VCaP (cell line): ENCODE results near the gene TPRN.

Experiments
- H3K27ac ChIP-seq: fragments of 450-650 bp; 2 replicates; pipeline ENCODE4 v1.5.1; 2017
- TF ChIP-seq, protein P1 (sequence below): fragments of 450-650 bp; conservative IDR thresholded peaks from 2 replicates; pipeline ENCODE4 v1.5.1; 2017; ENCODE audit warnings: mild to moderate bottlenecking, moderate library complexity

The TPRN gene

DNA sequence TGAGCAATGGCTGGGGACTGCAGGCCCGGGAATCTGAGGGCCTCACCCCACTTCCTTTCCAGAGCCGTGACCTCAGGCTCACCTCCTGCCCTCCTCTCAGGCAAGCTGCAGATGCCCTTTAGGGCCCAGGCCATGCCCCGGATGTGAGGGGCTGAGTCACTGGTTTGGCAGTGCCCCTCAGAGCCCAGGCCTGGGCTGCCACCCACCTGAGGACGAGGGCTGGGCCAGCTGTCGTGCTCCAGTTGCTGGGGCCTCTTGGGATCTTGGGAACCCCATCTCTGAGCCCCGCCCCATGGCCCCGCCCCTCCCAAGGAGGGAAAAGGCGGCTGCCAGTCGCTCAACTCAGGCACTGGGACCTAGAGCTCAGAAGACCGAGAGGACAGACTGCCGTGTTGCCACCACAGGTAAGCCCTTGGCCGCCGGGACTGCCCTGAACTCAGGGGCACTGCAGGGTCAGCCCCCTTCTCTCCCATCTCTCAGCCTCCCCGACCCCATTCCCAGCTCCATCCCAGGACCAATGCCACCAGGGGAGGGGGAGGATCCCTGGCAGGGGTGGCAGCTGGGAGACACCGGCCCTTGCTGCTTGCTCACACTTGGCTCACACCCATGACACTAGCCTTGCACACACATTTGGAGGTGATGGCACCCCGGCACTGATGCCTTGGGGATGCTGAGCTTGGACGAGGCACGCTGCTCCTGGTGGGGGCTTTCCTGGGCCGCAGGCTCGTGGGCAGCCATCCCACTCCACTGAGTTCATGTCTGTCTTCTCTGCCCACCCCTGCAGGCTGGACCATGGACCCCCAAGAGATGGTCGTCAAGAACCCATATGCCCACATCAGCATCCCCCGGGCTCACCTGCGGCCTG lies 24.5 kb upstream of the TPRN start, which contains the start of gene CYSRT1:
TSS of gene CYSRT1 (plus strand) at position 345 of the 865 bp plus-strand sequence. CDS start at position 793, 448 bp downstream.
- H3K27ac ChIP-seq = peak within 1 kb of the TSS; percentile 97
- TF ChIP-seq, protein P1, sequence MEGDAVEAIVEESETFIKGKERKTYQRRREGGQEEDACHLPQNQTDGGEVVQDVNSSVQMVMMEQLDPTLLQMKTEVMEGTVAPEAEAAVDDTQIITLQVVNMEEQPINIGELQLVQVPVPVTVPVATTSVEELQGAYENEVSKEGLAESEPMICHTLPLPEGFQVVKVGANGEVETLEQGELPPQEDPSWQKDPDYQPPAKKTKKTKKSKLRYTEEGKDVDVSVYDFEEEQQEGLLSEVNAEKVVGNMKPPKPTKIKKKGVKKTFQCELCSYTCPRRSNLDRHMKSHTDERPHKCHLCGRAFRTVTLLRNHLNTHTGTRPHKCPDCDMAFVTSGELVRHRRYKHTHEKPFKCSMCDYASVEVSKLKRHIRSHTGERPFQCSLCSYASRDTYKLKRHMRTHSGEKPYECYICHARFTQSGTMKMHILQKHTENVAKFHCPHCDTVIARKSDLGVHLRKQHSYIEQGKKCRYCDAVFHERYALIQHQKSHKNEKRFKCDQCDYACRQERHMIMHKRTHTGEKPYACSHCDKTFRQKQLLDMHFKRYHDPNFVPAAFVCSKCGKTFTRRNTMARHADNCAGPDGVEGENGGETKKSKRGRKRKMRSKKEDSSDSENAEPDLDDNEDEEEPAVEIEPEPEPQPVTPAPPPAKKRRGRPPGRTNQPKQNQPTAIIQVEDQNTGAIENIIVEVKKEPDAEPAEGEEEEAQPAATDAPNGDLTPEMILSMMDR = no peak

DNA sequence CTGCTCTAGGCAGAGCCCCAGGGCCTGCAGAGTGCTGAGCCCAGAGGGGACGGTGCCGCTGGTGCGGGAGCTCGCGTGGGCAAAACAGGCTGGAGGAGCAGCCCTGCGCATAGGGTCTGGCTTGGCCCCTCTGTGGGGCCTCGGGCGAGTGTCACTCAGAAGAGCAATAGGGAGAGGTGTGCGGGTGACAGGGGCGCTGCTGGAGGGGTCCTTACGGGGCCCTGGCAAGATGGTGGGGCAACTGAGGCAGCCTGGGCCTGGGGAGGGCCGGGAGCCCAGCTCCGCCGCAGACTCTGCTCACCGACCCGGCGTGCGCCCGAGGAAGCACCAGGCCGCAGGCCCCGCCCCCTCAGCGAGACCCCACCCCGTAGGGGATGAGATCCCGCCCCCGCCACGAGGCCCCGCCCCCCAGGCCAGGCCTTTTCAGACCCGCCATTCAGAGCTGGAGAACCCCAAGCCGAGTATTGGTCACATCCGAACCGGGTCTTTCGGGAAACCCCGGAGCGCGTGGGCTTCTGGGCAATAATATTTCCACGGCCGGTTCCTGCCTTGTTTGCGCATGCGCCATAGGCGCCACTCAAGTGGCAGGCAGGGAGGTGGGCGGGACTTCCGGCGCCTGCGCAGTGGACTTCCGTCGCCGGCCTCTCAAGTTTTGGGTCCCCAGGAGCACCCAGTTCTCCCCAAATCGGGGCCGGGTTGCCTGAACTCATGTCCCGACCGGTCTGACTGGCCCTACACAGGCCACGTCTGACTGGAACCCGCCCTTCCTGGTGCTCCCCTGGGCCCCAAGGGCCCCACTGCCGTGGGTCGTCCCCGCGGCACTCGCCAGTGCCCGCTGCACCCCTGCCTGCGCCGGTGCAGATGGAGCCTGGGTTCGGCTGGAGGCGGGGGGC lies 22.8 kb upstream of the TPRN start:
- H3K27ac ChIP-seq = peak overlapping the region; percentile 97
- TF ChIP-seq, protein P1 = no peak

DNA sequence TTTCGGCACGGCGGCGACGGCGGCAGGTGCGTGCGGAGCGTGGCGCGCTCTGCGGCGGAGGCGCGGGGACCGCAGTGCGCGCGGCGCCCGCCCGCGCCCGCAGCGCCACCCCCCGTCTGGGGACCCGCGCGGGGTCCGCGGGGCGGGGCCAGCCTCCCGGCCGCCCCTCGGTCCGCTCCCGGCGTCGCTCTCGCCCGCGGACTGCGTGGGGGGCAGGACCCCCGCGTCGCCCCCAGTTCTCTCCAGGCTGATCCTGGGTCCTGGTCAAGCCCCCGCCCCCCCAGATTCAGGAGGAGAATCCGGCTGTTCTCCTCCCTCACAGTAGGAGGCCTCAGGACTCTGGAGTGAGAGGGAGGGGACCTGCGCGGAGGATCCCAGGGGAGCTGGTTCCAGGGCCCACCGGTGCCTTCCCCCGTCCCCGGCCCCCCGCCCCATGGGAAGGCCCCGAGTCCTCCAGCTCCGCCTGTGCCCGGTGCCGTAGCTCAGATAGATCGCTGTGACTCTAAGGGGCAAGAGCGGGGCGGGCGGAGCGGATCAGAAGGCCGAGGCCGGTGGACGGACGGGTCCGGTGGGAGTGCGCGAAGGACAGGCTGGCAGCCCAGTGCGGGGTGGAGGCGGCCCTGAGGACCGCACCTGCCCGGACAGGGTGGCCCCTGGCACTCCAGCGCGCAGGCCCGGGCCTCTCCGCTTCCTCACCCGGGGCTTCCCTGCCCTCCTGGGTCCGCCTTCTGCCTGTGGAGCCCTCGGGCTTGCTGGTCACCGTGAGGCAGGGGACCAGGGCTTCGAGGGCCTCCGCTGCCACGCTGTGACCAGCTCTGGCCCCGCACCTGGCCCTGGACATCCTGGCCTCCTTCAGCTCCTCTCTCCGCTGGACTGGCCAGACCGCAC lies 21.9 kb upstream of the TPRN start, which contains the start of gene RNF208:
TSS of gene RNF208 (minus strand) at position 51 of the 888 bp plus-strand sequence. CDS start 1,028 bp downstream, outside the sequence.
- TF ChIP-seq, protein P1 = no peak
- peak within 1 kb of the TSS; percentile 97 for H3K27ac ChIP-seq

DNA sequence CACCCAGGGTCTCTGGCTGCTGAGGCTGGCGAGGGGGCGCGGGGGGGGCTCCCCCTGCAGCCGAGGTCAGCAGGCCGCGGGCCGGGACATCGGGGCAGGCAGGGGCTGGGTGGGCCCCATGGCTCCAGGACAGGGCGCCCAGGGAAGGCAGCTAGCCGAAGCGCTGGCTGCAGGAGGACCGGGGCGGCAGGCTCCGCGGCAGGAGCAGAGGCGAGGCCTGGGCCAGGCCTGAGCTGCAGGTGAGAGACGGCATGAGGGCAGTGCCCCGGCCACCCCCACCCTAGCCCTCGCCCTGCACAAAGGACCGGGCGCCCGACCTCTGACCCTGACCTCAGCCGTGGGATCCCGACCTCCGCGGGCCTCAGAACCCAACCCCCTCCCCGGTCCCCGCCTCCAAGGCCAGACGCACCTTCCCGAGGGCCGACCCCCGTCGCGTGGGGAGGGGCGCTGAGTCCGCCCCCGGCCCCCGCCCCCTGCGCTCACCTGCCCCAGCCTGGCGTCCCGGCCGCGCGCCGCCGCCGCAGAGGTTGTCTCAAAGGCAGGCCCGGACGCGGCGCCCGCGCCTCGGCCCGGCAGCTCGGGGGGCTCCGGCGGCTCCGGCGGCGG lies 21.1 kb upstream of the TPRN start:
- TF ChIP-seq, protein P1 = no peak
- H3K27ac ChIP-seq = peak overlapping the region; percentile 97

DNA sequence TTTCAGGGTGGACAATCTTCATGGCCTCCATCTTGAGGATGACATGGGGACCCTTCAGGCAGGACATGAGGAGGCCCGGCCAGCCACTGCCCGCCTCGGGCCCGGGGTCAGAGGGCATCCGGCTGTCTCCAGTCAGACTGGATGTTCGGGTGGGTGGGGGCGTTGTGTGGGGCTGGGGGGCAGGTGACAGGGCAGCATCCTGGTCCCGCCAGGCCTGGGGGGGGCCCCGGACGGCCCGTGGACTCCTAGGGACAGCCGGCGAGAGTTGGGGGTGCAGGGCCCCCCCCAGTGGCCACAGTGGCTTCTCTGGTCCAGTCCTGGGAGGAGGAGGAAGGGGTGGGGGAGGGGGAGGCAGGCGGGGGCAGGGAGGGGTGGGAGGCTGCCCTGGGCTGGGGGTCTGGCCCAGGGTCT lies 20.6 kb upstream of the TPRN start:
- peak overlapping the region; percentile 97 for H3K27ac ChIP-seq

DNA sequence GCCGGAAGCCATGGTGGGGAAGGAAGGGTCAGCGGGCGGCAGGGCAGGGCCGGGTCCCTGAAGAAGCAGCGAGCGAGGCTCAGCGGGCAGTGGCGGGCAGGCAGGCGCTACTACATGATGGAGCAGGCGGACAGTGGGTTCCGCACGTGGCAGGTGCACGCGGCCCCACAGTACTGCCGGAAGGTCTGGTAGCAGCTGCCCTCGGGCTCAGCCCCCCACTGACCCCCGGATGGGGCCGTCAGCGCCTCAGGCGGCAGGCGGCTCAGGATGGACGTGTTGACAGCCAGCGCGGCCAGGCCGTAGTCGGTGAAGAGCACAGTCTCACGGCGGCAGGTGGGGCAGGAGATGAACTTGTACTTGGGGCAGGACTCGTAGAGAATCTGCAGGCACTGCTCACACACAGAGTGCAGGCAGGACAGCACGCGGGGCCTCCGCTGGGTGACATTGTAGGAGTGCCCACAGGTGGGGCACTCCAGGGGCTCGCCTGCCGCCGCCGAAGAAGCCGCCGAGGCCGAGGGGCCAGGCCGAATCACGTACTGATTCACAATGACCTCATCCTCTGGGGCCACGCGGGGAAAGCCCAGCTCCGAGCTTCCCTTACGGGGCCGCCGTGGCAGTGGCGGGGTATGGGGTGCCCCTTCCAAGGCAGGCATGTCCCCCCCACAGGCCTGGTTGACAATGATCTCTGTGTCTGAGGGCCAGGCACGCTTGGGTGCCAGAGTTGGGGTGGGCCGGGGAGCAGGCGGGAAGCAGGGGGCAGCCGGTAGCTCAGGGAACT lies 20.0 kb upstream of the TPRN start:
- peak overlapping the region; percentile 97 for H3K27ac ChIP-seq
- TF ChIP-seq, protein P1 = no peak

More for the DNA sequence above, 20.6 kb upstream of the TPRN start:
- TF ChIP-seq, protein P1 = no peak
